ENCODE results near the gene CRAMP1. TPM values are rescaled to one million over a fixed set of nuclear protein-coding genes. Genes with fewer than 3 reads are reported as not detected.

Gene CRAMP1
- total RNA-seq, 1 experiment from 2014 or later, result 33.0 TPM

GRCh38 chr16:1668612-1669319 is 56.6 kb downstream of the CRAMP1 start:
- ChIA-PET POLR2A (ENCODE audit: low non-redundant PET) (no interaction called here), CTCF (no interaction called here)
- BruUV-seq (replicated peaks), result no TSS peak

GRCh38 chr16:1669698-1670097 is 57.5 kb downstream of the CRAMP1 start:
- POLR2A ChIA-PET (ENCODE audit: low non-redundant PET), result no interaction called here
- Histone ChIP-seq H3K4me3 (ENCODE audit: low read depth, low read length, poor library complexity, severe bottlenecking) (no peak overlapping the region), H3K9me3 (ENCODE audit: low read depth, low read length, poor library complexity, severe bottlenecking) (no peaks in the 10 kb centered on the region), H3K27me3 (replicated peaks; ENCODE audit: insufficient read depth, low read depth, low read length, poor library complexity) (no peaks in the 10 kb centered on the region), H3K36me3 (ENCODE audit: insufficient read depth, low read length, poor library complexity, severe bottlenecking) (peaks cover 77% of the 10 kb centered on the region), H3K4me1 (ENCODE audit: insufficient read depth, low read length, poor library complexity, severe bottlenecking) (no peaks in the 10 kb centered on the region), H3K27ac (ENCODE audit: low read depth, low read length, poor library complexity, severe bottlenecking) (no peak overlapping the region)
- BruUV-seq (replicated peaks), result no TSS peak
- CTCF ChIA-PET, result no interaction called here
- TF ChIP-seq CTCF (conservative IDR thresholded peaks at IDR 0.05; ENCODE audit: low read depth, low read length) (no peak), EZH2 (IDR thresholded peaks at IDR 0.05; ENCODE audit: borderline replicate concordance, low read depth, low read length, poor library complexity, severe bottlenecking) (no peak)
- intact Hi-C loops (cut with micrococcal nuclease; ENCODE audit: unreplicated experiment), result no loop called here
- DNase-seq (ENCODE audit: low spot score), result no peak

More at GRCh38 chr16:1668612-1669319, 56.6 kb downstream of the CRAMP1 start:
- no peak for DNase-seq (ENCODE audit: low spot score)
- no peak for TF ChIP-seq CTCF (conservative IDR thresholded peaks at IDR 0.05; ENCODE audit: low read depth, low read length)
- TF ChIP-seq EZH2 (IDR thresholded peaks at IDR 0.05; ENCODE audit: borderline replicate concordance, low read depth, low read length, poor library complexity, severe bottlenecking), result no peak
- H3K4me3 ChIP-seq (ENCODE audit: low read depth, low read length, poor library complexity, severe bottlenecking), result no peak overlapping the region
- intact Hi-C loops (cut with micrococcal nuclease; ENCODE audit: unreplicated experiment), result no loop called here
- H3K27me3 ChIP-seq (replicated peaks; ENCODE audit: insufficient read depth, low read depth, low read length, poor library complexity), result no peaks in the 10 kb centered on the region
- H3K9me3 ChIP-seq (ENCODE audit: low read depth, low read length, poor library complexity, severe bottlenecking), result no peaks in the 10 kb centered on the region
- H3K27ac ChIP-seq (ENCODE audit: low read depth, low read length, poor library complexity, severe bottlenecking), result no peak overlapping the region
- H3K4me1 ChIP-seq (ENCODE audit: insufficient read depth, low read length, poor library complexity, severe bottlenecking), result no peaks in the 10 kb centered on the region
- H3K36me3 ChIP-seq (ENCODE audit: insufficient read depth, low read length, poor library complexity, severe bottlenecking), result peaks cover 75% of the 10 kb centered on the region

GRCh38 chr16:1670371-1670770 is 58.2 kb downstream of the CRAMP1 start:
- no peak overlapping the region for H3K4me3 ChIP-seq (ENCODE audit: low read depth, low read length, poor library complexity, severe bottlenecking)
- H3K9me3 ChIP-seq (ENCODE audit: low read depth, low read length, poor library complexity, severe bottlenecking), result no peaks in the 10 kb centered on the region
- H3K4me1 ChIP-seq (ENCODE audit: insufficient read depth, low read length, poor library complexity, severe bottlenecking), result no peaks in the 10 kb centered on the region
- TF ChIP-seq CTCF (conservative IDR thresholded peaks at IDR 0.05; ENCODE audit: low read depth, low read length), result no peak
- TF ChIP-seq EZH2 (IDR thresholded peaks at IDR 0.05; ENCODE audit: borderline replicate concordance, low read depth, low read length, poor library complexity, severe bottlenecking), result no peak
- H3K36me3 ChIP-seq (ENCODE audit: insufficient read depth, low read length, poor library complexity, severe bottlenecking), result peaks cover 72% of the 10 kb centered on the region
- CTCF ChIA-PET, result no interaction called here
- POLR2A ChIA-PET (ENCODE audit: low non-redundant PET), result no interaction called here
- H3K27ac ChIP-seq (ENCODE audit: low read depth, low read length, poor library complexity, severe bottlenecking), result no peak overlapping the region
- DNase-seq (ENCODE audit: low spot score), result no peak
- intact Hi-C loops (cut with micrococcal nuclease; ENCODE audit: unreplicated experiment), result no loop called here
- BruUV-seq (replicated peaks), result no TSS peak
- no peaks in the 10 kb centered on the region for H3K27me3 ChIP-seq (replicated peaks; ENCODE audit: insufficient read depth, low read depth, low read length, poor library complexity)

Measured in A673 (cell line).